HL-60 (cell line): ENCODE results near the gene VPS18.

ENCODE experiments used
- CTCF ChIP-seq: IDR thresholded peaks from one replicate; pipeline ENCODE4 v1.5.1; 2011; ENCODE audit warnings: low read length, control low read depth, inconsistent platforms; ENCODE audit not compliant: insufficient read depth
- SPI1 ChIP-seq: IDR thresholded peaks from 2 replicates; pipeline ENCODE4 v1.6.1; 2012; ENCODE audit warnings: low read depth, mild to moderate bottlenecking, borderline replicate concordance

- TF ChIP-seq SPI1 (no peak), CTCF (no peak)
These were observed 21.4 kb downstream of the VPS18 start for GRCh38 chr15:40915679-40916078.
